HepG2 (cell line): Measurements from ENCODE around the gene FNDC3B. TPM values are rescaled to one million over a fixed set of nuclear protein-coding genes. Genes with fewer than 3 reads are reported as not detected.

Experiments used
- ATAC-seq: fragments of 200-7000 bp; cut with Tn5 transposase; 3 replicates; pipeline ENCODE4 v1.9.1; 2020; ENCODE audit warnings: mild to moderate bottlenecking, moderate library complexity
- BruUV-seq: library from RNA; stranded (reverse); fragments of 400-500 nt; replicated peaks from 2 replicates; lab custom pipeline; 2021; lab: Mats Ljungman, UMichigan
- CTCF ChIA-PET: fragments of 300-600 bp; formaldehyde crosslinking; extraction: SDS; loops from one replicate; lab custom pipeline; 2021; ENCODE audit warnings: low total read pairs, inconsistent platforms, low intra/inter-chr PET ratio; lab: Yijun Ruan, JAX
- POLR2A ChIA-PET: fragments of 350-600 bp; sonication (Branson Sonifier 250); formaldehyde crosslinking; loops from one replicate; lab custom pipeline; 2020; ENCODE audit warnings: antibody characterized with exemption, inconsistent platforms; lab: Yijun Ruan, JAX
- DNase-seq: peaks from one replicate; pipeline ENCODE4 v3.0.0-alpha.2; 2015; ENCODE audit warnings: low spot score
- FAIRE-seq: peaks from 3 replicates; lab custom pipeline; 2011; peaks lifted over from hg19 to GRCh38; lab: Jason Lieb, UNC
- H2AFZ ChIP-seq: one replicate; pipeline ENCODE4 v1.6.1; 2011; ENCODE audit warnings: low read length, inconsistent platforms
- H3K27ac ChIP-seq: fragments of 300-600 bp; 3 replicates; pipeline ENCODE4 v1.8.0; 2011; ENCODE audit warnings: mixed run types, mild to moderate bottlenecking, mixed read lengths, low read length, inconsistent platforms; ENCODE audit not compliant: insufficient read depth; ENCODE audit errors: extremely low read length
- H3K27me3 ChIP-seq, 2 experiments: fragments of 200-600 bp in 1 of 2; 2 replicates in 1 of 2; 3 replicates in 1 of 2; pipeline versions ENCODE4 v1.6.0 to v1.8.0; 2011; ENCODE audit warnings: low read length in 2 of 2, mild to moderate bottlenecking in 2 of 2, moderate library complexity in 2 of 2, inconsistent platforms in 1 of 2; ENCODE audit not compliant: insufficient read depth in 2 of 2, control insufficient read depth in 1 of 2
- H3K36me3 ChIP-seq, 2 experiments: fragments of 200-600 bp in 1 of 2; replicated peaks in 1 of 2; 2 replicates in 1 of 2; 3 replicates in 1 of 2; pipeline versions ENCODE4 v1.5.1 to v1.8.0; 2011; ENCODE audit warnings: low read length in 2 of 2, inconsistent platforms in 1 of 2; ENCODE audit not compliant: insufficient read depth in 2 of 2, control insufficient read depth in 1 of 2
- H3K4me1 ChIP-seq: 2 replicates; pipeline ENCODE4 v1.5.1; 2012; ENCODE audit warnings: low read length, inconsistent platforms; ENCODE audit not compliant: insufficient read depth
- H3K4me2 ChIP-seq: 2 replicates; pipeline ENCODE4 v1.6.0; 2011; ENCODE audit warnings: low read depth, low read length, inconsistent platforms
- H3K4me3 ChIP-seq, 3 experiments: fragments of 200-600 bp in 1 of 3; sonication (generic), shearing (Covaris generic) in 1 of 3; replicated peaks in 1 of 3; 2 replicates each; pipeline ENCODE4 v1.5.1; 2011 to 2016; ENCODE audit warnings: low read length in 3 of 3, inconsistent platforms in 2 of 3, low read depth in 2 of 3, mild to moderate bottlenecking in 2 of 3, control low read depth in 1 of 3, mixed read lengths in 1 of 3; ENCODE audit not compliant: insufficient read depth in 1 of 3
- H3K79me2 ChIP-seq: one replicate; pipeline ENCODE4 v1.6.1; 2011; ENCODE audit warnings: low read length, inconsistent platforms; ENCODE audit not compliant: insufficient read depth
- H3K9ac ChIP-seq: 2 replicates; pipeline ENCODE4 v1.6.0; 2011; ENCODE audit warnings: mild to moderate bottlenecking, low read depth, low read length, inconsistent platforms; ENCODE audit not compliant: insufficient read depth
- H3K9me3 ChIP-seq: 2 replicates; pipeline ENCODE4 v1.5.1; 2012; ENCODE audit warnings: mild to moderate bottlenecking, low read length
- H4K20me1 ChIP-seq: 2 replicates; pipeline ENCODE4 v1.6.0; 2011; ENCODE audit warnings: inconsistent platforms, mild to moderate bottlenecking, low read length, moderate library complexity; ENCODE audit not compliant: insufficient read depth
- FOSL2 ChIP-seq: sonication (generic); formaldehyde crosslinking; IDR thresholded peaks from 2 replicates; pipeline ENCODE4 v1.4.0; 2020; ENCODE audit warnings: missing genetic modification reagents
- HNRNPLL ChIP-seq: fragments of 200-400 bp; formaldehyde crosslinking; IDR thresholded peaks from 2 replicates; pipeline ENCODE4 v1.6.1; 2017; ENCODE audit warnings: mild to moderate bottlenecking, low read depth, low read length; ENCODE audit not compliant: poor library complexity, severe bottlenecking
- KLF9 ChIP-seq: IDR thresholded peaks from 2 replicates; pipeline ENCODE4 v1.6.1; 2016; ENCODE audit warnings: low read depth
- MED1 ChIP-seq: sonication (generic); formaldehyde crosslinking; IDR thresholded peaks from 2 replicates; pipeline ENCODE4 v1.4.0; 2020; ENCODE audit warnings: missing genetic modification reagents
- MEIS1 ChIP-seq: sonication (generic); formaldehyde crosslinking; IDR thresholded peaks from 2 replicates; pipeline ENCODE4 v1.9.0; 2021; ENCODE audit warnings: mild to moderate bottlenecking, missing genetic modification reagents, moderate library complexity, borderline replicate concordance
- PHB2 ChIP-seq: fragments of 450-650 bp; IDR thresholded peaks from 2 replicates; pipeline ENCODE4 v1.6.1; 2018; ENCODE audit not compliant: partially characterized antibody
- POLR2A ChIP-seq, 2 experiments: IDR thresholded peaks; 2 replicates each; pipeline ENCODE4 v1.6.1; 2011; ENCODE audit warnings: low read depth in 2 of 2, low read length in 2 of 2, mild to moderate bottlenecking in 1 of 2, moderate library complexity in 1 of 2; ENCODE audit not compliant: insufficient read depth in 1 of 2
- POLR2AphosphoS5 ChIP-seq: IDR thresholded peaks from 2 replicates; pipeline ENCODE4 v1.6.1; 2012; ENCODE audit warnings: low read depth, low read length
- RBM22 ChIP-seq: fragments of 200-400 bp; formaldehyde crosslinking; optimal IDR thresholded peaks from 2 replicates; pipeline ENCODE3; 2017; ENCODE audit warnings: mild to moderate bottlenecking, low read length, moderate library complexity
- TSC22D2 ChIP-seq: sonication (generic); formaldehyde crosslinking; IDR thresholded peaks from 2 replicates; pipeline ENCODE4 v1.5.1; 2020; ENCODE audit warnings: missing genetic modification reagents, mild to moderate bottlenecking, borderline replicate concordance
- ZNF143 ChIP-seq: sonication (generic); formaldehyde crosslinking; IDR thresholded peaks from 2 replicates; pipeline ENCODE4 v1.4.0; 2020; ENCODE audit warnings: missing genetic modification reagents
- ZNF383 ChIP-seq: sonication (generic); formaldehyde crosslinking; IDR thresholded peaks from 2 replicates; pipeline ENCODE4 v1.4.0; 2020; ENCODE audit warnings: missing genetic modification reagents, mild to moderate bottlenecking, borderline replicate concordance
- ZNF724P ChIP-seq: sonication (generic); formaldehyde crosslinking; IDR thresholded peaks from 2 replicates; pipeline ENCODE4 v1.8.0; 2022; ENCODE audit warnings: missing genetic modification reagents, borderline replicate concordance
- WGBS: methylation state at CpG from one replicate; pipeline ENCODE4 v1.1.6; 2017; ENCODE audit warnings: low lambda C conversion rate; 5-methylcytosine and 5-hydroxymethylcytosine counted together
- in situ Hi-C: cut with HindIII; loops from 2 replicates; pipeline ENCODE4 v1.10.0; 2017; ENCODE audit warnings: low pct_unique_long_range_greater_than_20kb; ENCODE audit not compliant: extremely low pct_ligation_motif_present
- intact Hi-C: fragments of 100-400 bp; cut with micrococcal nuclease; formaldehyde crosslinking; loops from one replicate; pipeline ENCODE4 v1.10.0; 2022; ENCODE audit not compliant: unreplicated experiment
- polyA plus RNA-seq, 8 experiments: library from polyadenylated mRNA; depleted of rRNA in 3 of 8; stranded (reverse) in 7 of 8; unstranded in 1 of 8; fragments of >200 nt; fragmentation: Illumina TruSeq in 4 of 8; extraction: Trizol in 4 of 8; gene quantifications; 2 replicates each; pipeline versions ENCODE4 v1.2.1 to v1.2.3, GENCODE V29; 2011 to 2016; ENCODE audit warnings: low read depth in 4 of 8, missing spikeins in 1 of 8, mixed read lengths in 1 of 8; ENCODE audit not compliant: insufficient read depth in 1 of 8
- total RNA-seq, 5 experiments: library from RNA; depleted of rRNA; stranded (reverse); fragments of >200 nt; fragmentation: Illumina TruSeq; extraction: Trizol; gene quantifications; 2 replicates each; pipeline ENCODE4 v1.2.3, GENCODE V29; 2016; ENCODE audit warnings: low read depth in 1 of 5
- TF ChIP-seq, protein P1 (sequence below): sonication (generic); formaldehyde crosslinking; IDR thresholded peaks from 2 replicates; pipeline ENCODE4 v1.5.1; 2020; ENCODE audit warnings: missing genetic modification reagents, mild to moderate bottlenecking, borderline replicate concordance
- TF ChIP-seq, protein P2 (sequence below): sonication (generic); formaldehyde crosslinking; IDR thresholded peaks from 2 replicates; pipeline ENCODE4 v1.5.1; 2020; ENCODE audit warnings: missing genetic modification reagents, mild to moderate bottlenecking, borderline replicate concordance
- TF ChIP-seq, protein P3 (sequence below): sonication (generic); formaldehyde crosslinking; IDR thresholded peaks from 2 replicates; pipeline ENCODE4 v1.4.0; 2020; ENCODE audit warnings: missing genetic modification reagents

The FNDC3B gene
- total and polyA plus RNA-seq, 2 of the 13 experiments (the other 11 are each of a cell fraction or from before 2014, with no cell fraction given), result 74.8 to 103 TPM

DNA sequence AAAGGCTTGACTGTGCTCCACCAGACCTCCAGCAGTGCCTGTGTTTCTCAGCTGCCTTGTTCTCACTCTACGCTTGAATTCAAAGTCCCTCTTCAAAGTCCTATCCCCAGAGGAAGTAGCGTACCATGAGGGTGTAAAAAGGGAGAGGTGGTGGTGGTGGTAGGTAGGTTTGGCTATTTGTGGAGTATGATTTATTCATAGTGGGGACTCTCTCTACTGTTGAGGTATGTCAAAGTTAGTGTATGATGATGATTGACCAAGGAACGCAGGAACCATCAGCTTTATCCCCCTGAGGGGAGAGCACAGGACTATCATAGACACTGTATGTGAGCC is 271.0 kb downstream of the FNDC3B start:
- CTCF ChIA-PET, result no interaction called here
- Histone ChIP-seq H3K36me3 (peaks cover 43 to 95% of the 10 kb centered on the region in 2 experiments), H4K20me1 (peaks cover 57% of the 10 kb centered on the region), H3K9me3 (no peaks in the 10 kb centered on the region), H3K4me3 (no peak overlapping the region), H3K4me2 (no peak overlapping the region), H3K9ac (no peak overlapping the region), H3K27me3 (no peaks in the 10 kb centered on the region), H2AFZ (no peak overlapping the region), H3K79me2 (peaks cover 2% of the 10 kb centered on the region), H3K4me1 (peaks cover 10% of the 10 kb centered on the region), H3K27ac (no peak overlapping the region)
- TF ChIP-seq POLR2AphosphoS5 (peak; percentile 42; the same call in 1 of the 2 replicates), RBM22 (peak; percentile 97), POLR2A (IDR thresholded peaks at IDR 0.05; ENCODE audit: insufficient read depth in 1 of 2, low read depth in 2 of 2, low read length in 2 of 2) (peak; percentile 25 to 28; a peak in 1 of 4 replicates), KLF9 (CRISPR knock-in tag) (no peak)
- TF ChIP-seq, protein P1, sequence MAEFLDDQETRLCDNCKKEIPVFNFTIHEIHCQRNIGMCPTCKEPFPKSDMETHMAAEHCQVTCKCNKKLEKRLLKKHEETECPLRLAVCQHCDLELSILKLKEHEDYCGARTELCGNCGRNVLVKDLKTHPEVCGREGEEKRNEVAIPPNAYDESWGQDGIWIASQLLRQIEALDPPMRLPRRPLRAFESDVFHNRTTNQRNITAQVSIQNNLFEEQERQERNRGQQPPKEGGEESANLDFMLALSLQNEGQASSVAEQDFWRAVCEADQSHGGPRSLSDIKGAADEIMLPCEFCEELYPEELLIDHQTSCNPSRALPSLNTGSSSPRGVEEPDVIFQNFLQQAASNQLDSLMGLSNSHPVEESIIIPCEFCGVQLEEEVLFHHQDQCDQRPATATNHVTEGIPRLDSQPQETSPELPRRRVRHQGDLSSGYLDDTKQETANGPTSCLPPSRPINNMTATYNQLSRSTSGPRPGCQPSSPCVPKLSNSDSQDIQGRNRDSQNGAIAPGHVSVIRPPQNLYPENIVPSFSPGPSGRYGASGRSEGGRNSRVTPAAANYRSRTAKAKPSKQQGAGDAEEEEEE, result no peak
- WGBS, result 97% methylated on average over 3 of the region's 3 CpGs
- BruUV-seq, result no TSS peak
- POLR2A ChIA-PET, result no interaction called here
- DNase-seq, result no peak
- FAIRE-seq, result no peak
- intact Hi-C loops (no loop called here), in situ Hi-C loops (no loop called here)
- ATAC-seq, result no peak

DNA sequence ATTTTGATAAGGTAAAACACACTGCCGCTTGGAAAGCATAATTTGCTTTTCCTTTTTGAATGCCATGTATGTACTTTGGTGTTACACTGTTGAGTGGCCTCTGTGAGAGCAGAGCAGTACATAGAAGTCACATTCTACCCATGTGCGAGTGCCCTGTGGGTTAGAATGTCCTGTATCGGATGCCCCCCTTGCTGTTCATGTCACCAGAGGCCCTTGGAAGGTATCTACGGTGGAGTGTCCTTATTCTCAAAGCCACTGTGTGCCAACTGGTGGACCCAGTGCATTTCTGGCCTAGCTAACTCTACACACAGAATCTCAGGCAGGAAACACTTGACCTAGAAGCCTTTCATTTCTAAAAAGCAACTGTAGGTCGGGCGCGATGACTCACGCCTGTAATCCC is 271.8 kb downstream of the FNDC3B start:
- no TSS peak for BruUV-seq
- Histone ChIP-seq H2AFZ (no peak overlapping the region), H3K79me2 (no peaks in the 10 kb centered on the region), H3K9ac (no peak overlapping the region), H3K27ac (peak overlapping the region; percentile 34), H3K36me3 (peaks cover 45 to 93% of the 10 kb centered on the region in 2 experiments), H3K9me3 (no peaks in the 10 kb centered on the region), H4K20me1 (peaks cover 57% of the 10 kb centered on the region), H3K4me1 (peaks cover 2% of the 10 kb centered on the region; the same call in 1 of the 2 replicates), H3K27me3 (no peaks in the 10 kb centered on the region), H3K4me3 (no peak overlapping the region), H3K4me2 (no peak overlapping the region)
- ChIA-PET CTCF (no interaction called here), POLR2A (no interaction called here)
- WGBS, result 97% methylated on average over 8 of the region's 8 CpGs
- FAIRE-seq (no peak), ATAC-seq (peak; percentile 3; the same call in 2 of the 3 replicates), DNase-seq (no peak)
- in situ Hi-C loops (no loop called here), intact Hi-C loops (no loop called here)
- TF ChIP-seq ZNF143 (CRISPR knock-in tag) (no peak), TSC22D2 (no peak), ZNF724P (CRISPR knock-in tag) (no peak), ZNF383 (no peak), PHB2 (no peak), HNRNPLL (no peak), MEIS1 (CRISPR knock-in tag) (no peak), FOSL2 (CRISPR knock-in tag) (0 out of 2 replicates have a peak, but pooled peaks have one; percentile 32), MED1 (CRISPR knock-in tag) (no peak)
- TF ChIP-seq, protein P2, sequence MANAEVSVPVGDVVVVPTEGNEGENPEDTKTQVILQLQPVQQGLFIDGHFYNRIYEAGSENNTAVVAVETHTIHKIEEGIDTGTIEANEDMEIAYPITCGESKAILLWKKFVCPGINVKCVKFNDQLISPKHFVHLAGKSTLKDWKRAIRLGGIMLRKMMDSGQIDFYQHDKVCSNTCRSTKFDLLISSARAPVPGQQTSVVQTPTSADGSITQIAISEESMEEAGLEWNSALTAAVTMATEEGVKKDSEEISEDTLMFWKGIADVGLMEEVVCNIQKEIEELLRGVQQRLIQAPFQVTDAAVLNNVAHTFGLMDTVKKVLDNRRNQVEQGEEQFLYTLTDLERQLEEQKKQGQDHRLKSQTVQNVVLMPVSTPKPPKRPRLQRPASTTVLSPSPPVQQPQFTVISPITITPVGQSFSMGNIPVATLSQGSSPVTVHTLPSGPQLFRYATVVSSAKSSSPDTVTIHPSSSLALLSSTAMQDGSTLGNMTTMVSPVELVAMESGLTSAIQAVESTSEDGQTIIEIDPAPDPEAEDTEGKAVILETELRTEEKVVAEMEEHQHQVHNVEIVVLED (CRISPR knock-in tag), result no peak
- TF ChIP-seq, protein P3, sequence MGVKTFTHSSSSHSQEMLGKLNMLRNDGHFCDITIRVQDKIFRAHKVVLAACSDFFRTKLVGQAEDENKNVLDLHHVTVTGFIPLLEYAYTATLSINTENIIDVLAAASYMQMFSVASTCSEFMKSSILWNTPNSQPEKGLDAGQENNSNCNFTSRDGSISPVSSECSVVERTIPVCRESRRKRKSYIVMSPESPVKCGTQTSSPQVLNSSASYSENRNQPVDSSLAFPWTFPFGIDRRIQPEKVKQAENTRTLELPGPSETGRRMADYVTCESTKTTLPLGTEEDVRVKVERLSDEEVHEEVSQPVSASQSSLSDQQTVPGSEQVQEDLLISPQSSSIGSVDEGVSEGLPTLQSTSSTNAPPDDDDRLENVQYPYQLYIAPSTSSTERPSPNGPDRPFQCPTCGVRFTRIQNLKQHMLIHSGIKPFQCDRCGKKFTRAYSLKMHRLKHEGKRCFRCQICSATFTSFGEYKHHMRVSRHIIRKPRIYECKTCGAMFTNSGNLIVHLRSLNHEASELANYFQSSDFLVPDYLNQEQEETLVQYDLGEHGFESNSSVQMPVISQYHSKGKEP (CRISPR knock-in tag), result no peak
